Suprapubic skin (tissue), 4 donors: Measurements from ENCODE around the gene ZSCAN21. TPM values are rescaled to one million over a fixed set of nuclear protein-coding genes. Genes with fewer than 3 reads are reported as not detected.
A peak's percentile ranks its signal among the peaks of the same experiment; 100 is the strongest.

Source experiments
- DNase-seq, 2 donors: peaks; one replicate each; pipeline ENCODE4 v3.0.0-alpha.2; 2019; ENCODE audit warnings: low spot score in 2 of 2
- H3K27ac ChIP-seq: fragments of 200-600 bp; sonication (generic); one replicate; pipeline ENCODE4 v1.5.1; 2019
- H3K27me3 ChIP-seq: fragments of 200-600 bp; sonication (generic); one replicate; pipeline ENCODE4 v1.5.1; 2019
- H3K36me3 ChIP-seq: fragments of 200-600 bp; sonication (generic); one replicate; pipeline ENCODE4 v1.5.1; 2019
- H3K4me1 ChIP-seq: fragments of 200-600 bp; sonication (generic); one replicate; pipeline ENCODE4 v1.5.1; 2019
- H3K4me3 ChIP-seq: fragments of 200-600 bp; sonication (generic); one replicate; pipeline ENCODE4 v1.5.1; 2019; ENCODE audit warnings: mild to moderate bottlenecking
- H3K9me3 ChIP-seq: fragments of 200-600 bp; sonication (generic); one replicate; pipeline ENCODE4 v1.5.1; 2019
- CTCF ChIP-seq, 2 donors: fragments of 200-600 bp in 1 of 2; fragments of 450-650 bp in 1 of 2; sonication (generic) in 1 of 2; IDR thresholded peaks; one replicate each; pipeline ENCODE4 v1.5.1; 2016 to 2019; ENCODE audit warnings: antibody characterized with exemption in 2 of 2, mild to moderate bottlenecking in 1 of 2, moderate library complexity in 1 of 2
- EP300 ChIP-seq: sonication (generic); formaldehyde crosslinking; IDR thresholded peaks from one replicate; pipeline ENCODE4 v1.6.1; 2017; ENCODE audit warnings: antibody characterized with exemption
- POLR2A ChIP-seq, 2 donors: fragments of 450-650 bp; IDR thresholded peaks; one replicate each; pipeline ENCODE4 v1.6.1; 2017; ENCODE audit warnings: antibody characterized with exemption in 2 of 2, mild to moderate bottlenecking in 2 of 2, moderate library complexity in 2 of 2
- POLR2AphosphoS5 ChIP-seq, 3 donors: sonication (generic); formaldehyde crosslinking; IDR thresholded peaks; one replicate each; pipeline ENCODE4 v1.6.1; 2017; ENCODE audit warnings: antibody characterized with exemption in 3 of 3
- WGBS: methylation state at CpG from one replicate; pipeline ENCODE4 v1.1.5; 2018; 5-methylcytosine and 5-hydroxymethylcytosine counted together
- total RNA-seq, 4 donors: library from RNA; depleted of rRNA; stranded (reverse); fragments of >200 nt; gene quantifications; one replicate each; pipeline ENCODE4 v1.1.0, GENCODE V29; 2016

Gene ZSCAN21
- total RNA-seq, 4 donors from 2014 or later, result 8.9 to 18.5 (median 10.2) TPM

GRCh38 chr7:100075418-100075817 lies 25.8 kb downstream of the ZSCAN21 start:
- H3K4me1 ChIP-seq, result peaks cover 16% of the 10 kb centered on the region
- peaks cover 25% of the 10 kb centered on the region for H3K9me3 ChIP-seq
- H3K4me3 ChIP-seq, result no peak overlapping the region
- no peak for TF ChIP-seq CTCF (IDR thresholded peaks at IDR 0.05)
- no peak for TF ChIP-seq POLR2AphosphoS5 (IDR thresholded peaks at IDR 0.05)
- no peak for TF ChIP-seq EP300
- no peak for TF ChIP-seq POLR2A (IDR thresholded peaks at IDR 0.05)
- WGBS, result 92% methylated on average over 6 of the region's 6 CpGs
- no peak overlapping the region for H3K27ac ChIP-seq
- H3K36me3 ChIP-seq, result peaks cover 79% of the 10 kb centered on the region
- H3K27me3 ChIP-seq, result no peaks in the 10 kb centered on the region
- DNase-seq, result no peak

- Histone ChIP-seq H3K4me3 (no peak overlapping the region), H3K36me3 (peaks cover 61% of the 10 kb centered on the region), H3K27ac (no peak overlapping the region), H3K9me3 (peaks cover 8% of the 10 kb centered on the region), H3K27me3 (no peaks in the 10 kb centered on the region), H3K4me1 (peaks cover 25% of the 10 kb centered on the region)
- DNase-seq, result no peak
- whole genome bisulfite sequencing, result 97% methylated on average over 4 of the region's 4 CpGs
- TF ChIP-seq EP300, result no peak
- TF ChIP-seq CTCF (IDR thresholded peaks at IDR 0.05), result no peak
- no peak for TF ChIP-seq POLR2AphosphoS5 (IDR thresholded peaks at IDR 0.05)
- no peak for TF ChIP-seq POLR2A (IDR thresholded peaks at IDR 0.05)
Measured at GRCh38 chr7:100077205-100077604, 27.6 kb downstream of the ZSCAN21 start.

- TF ChIP-seq EP300, result no peak
- no peak for TF ChIP-seq POLR2AphosphoS5 (IDR thresholded peaks at IDR 0.05)
- TF ChIP-seq POLR2A (IDR thresholded peaks at IDR 0.05), result no peak
- no peak for TF ChIP-seq CTCF (IDR thresholded peaks at IDR 0.05)
- no peak for DNase-seq
- Histone ChIP-seq H3K9me3 (no peaks in the 10 kb centered on the region), H3K4me3 (no peak overlapping the region), H3K4me1 (peaks cover 30% of the 10 kb centered on the region), H3K27me3 (no peaks in the 10 kb centered on the region), H3K36me3 (peaks cover 42% of the 10 kb centered on the region), H3K27ac (no peak overlapping the region)
- WGBS, result 84% methylated on average over 5 of the region's 7 CpGs
Measured at GRCh38 chr7:100079024-100079560, 29.5 kb downstream of the ZSCAN21 start.

GRCh38 chr7:100080907-100081534 lies 31.4 kb downstream of the ZSCAN21 start:
- DNase-seq, result no peak
- Histone ChIP-seq H3K4me1 (peaks cover 30% of the 10 kb centered on the region), H3K9me3 (no peaks in the 10 kb centered on the region), H3K4me3 (peak overlapping the region; percentile 98), H3K27ac (peak overlapping the region; percentile 90), H3K27me3 (no peaks in the 10 kb centered on the region), H3K36me3 (peaks cover 23% of the 10 kb centered on the region)
- under 1% methylated on average over 29 of the region's 34 CpGs for WGBS
- TF ChIP-seq POLR2AphosphoS5 (IDR thresholded peaks at IDR 0.05) (no peak), EP300 (no peak)

- peak; percentile 99 for DNase-seq
- Histone ChIP-seq H3K36me3 (peaks cover 17% of the 10 kb centered on the region), H3K9me3 (no peaks in the 10 kb centered on the region), H3K27ac (peak within 1 kb of the TSS; percentile 90), H3K4me1 (peaks cover 30% of the 10 kb centered on the region), H3K4me3 (peak within 1 kb of the TSS; percentile 98), H3K27me3 (no peaks in the 10 kb centered on the region)
- peak; percentile 43 to 72 for TF ChIP-seq POLR2A (IDR thresholded peaks at IDR 0.05)
- peak; percentile 93 to 96 for TF ChIP-seq CTCF (IDR thresholded peaks at IDR 0.05)
- no peak for TF ChIP-seq EP300
- TF ChIP-seq POLR2AphosphoS5 (IDR thresholded peaks at IDR 0.05), result peak; percentile 59 to 97 (median 88)
- WGBS, result 2% methylated on average over 30 of the region's 55 CpGs
Measured at GRCh38 chr7:100081535-100082102, 32.0 kb downstream of the ZSCAN21 start, which contains the start of gene ZNF3. Gene ZNF3, minus strand, starts transcription at chr7:100081723. Its CDS starts 4,366 bp downstream, at chr7:100077357.
